NCI-H774 (cell line): ENCODE measurements around the gene CLDN10.
"Not testable (repeated sequence)": the region's sequence is repeated elsewhere in the genome, so short reads cannot be mapped to it uniquely, and the experiment has no call there.

Experiments
- DNase-seq: peaks from one replicate; lab custom pipeline; 2025; lab: John Stamatoyannopoulos, UW

The CLDN10 gene

DNA sequence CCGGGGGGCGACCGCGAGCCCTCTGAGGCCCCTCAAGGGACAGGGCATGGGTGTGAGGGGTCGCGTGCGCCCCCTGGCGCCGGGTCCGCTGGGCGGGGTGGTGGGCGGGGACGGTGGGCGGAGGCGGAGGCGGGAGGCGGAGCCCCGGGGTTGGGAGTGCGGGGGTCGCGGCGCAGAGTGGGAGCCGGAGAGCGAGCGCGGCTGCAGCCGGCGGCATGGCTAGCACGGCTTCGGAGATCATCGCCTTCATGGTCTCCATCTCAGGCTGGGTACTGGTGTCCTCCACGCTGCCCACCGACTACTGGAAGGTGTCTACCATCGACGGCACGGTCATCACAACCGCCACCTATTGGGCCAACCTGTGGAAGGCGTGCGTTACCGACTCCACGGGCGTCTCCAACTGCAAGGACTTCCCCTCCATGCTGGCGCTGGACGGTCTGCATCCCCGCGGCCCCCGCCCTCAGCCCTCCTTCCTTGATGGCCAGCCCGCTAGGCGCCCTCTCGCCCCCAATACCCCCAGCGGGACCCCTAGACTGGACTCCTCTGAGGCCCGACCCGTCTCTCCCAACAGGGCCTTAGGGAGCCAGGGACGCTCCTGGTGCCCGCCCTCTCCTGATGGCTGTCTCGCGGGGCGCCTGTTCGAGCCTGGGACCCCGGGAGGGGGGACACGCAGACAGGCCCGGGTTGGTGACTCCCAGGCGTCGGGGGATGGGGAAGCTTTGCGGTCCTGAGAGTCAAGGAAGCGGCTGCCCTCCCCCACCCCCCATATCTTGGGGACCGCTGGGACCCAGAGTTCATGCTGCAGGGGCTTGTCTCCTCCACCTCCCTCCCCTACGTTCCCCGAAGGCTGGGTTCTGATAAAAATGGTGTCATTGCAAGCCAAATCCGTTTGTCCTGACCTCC lies at the start of gene CLDN10:
CLDN10 (plus strand) TSS at position 182 of the 903 bp plus-strand sequence; CDS start at position 216, 34 bp downstream.
- DNase-seq: no peak

- no peak for DNase-seq
Observed at GRCh38 chr13:95503662-95504061, 48.9 kb upstream of the CLDN10 start.

- DNase-seq: no peak
Observed at GRCh38 chr13:95505265-95505664, 47.3 kb upstream of the CLDN10 start.

GRCh38 chr13:95505986-95506385 lies 46.5 kb upstream of the CLDN10 start:
- DNase-seq: no peak

GRCh38 chr13:95507991-95508390 lies 44.5 kb upstream of the CLDN10 start:
- no peak for DNase-seq

DNA sequence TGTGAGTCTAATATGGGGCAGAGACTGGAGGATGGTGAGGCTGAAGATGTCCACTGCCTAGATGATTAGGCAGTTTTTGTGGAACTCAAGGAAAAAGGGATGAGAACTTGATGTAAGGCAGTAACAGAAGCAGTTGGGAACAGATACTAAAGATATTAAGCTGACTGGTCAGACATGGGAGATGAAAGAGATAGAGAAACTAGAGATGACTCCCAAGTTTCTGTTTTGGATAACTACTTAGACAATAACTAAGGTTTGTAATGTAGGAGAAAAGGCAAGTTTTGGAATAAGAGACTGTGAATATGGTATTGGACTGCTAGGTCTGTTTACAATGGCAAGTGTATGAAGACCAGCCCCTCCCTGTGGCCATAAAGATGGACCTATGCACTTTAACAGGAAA lies 43.5 kb upstream of the CLDN10 start:
- DNase-seq: no peak

GRCh38 chr13:95509521-95510310 lies 42.8 kb upstream of the CLDN10 start:
- no peak for DNase-seq

DNA sequence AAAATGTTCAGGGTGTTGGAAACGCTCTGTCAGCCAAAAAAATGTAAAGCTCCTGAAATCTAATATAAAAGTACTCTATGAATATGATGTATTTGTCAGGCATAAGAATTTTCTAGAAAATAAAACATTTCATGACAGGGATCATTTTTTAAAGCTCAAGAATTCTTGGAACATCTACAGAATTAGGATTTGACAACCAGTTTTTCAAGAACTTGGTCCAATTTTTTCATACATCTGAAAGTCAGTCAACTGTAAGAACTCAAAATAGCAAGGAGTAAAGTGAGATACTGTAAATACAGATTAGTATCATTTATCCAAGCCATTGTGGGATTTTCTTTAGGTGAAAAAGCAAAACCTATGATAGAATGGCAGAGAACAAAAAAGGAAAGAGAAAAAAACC lies 41.6 kb upstream of the CLDN10 start:
- no peak for DNase-seq

GRCh38 chr13:95512424-95512823 lies 40.1 kb upstream of the CLDN10 start:
- DNase-seq: no peak

DNA sequence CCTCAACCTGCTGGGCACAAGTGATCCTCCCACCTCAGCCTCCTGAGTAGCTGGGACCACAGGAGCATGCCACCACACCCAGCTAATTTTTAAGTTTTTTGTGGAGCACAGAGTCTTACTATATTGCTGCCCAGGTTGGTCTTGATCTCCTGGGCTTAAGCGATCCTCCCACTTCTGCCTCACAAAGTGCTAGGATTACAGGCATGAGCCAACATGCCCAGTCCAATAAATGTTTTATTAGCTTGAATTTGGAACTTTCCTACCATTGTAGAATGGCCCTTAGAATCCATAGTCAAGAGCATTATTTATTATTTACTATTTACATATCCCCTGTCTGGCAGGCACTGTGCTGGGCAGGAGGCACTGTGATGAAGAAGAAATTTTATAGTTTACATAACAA lies 39.6 kb upstream of the CLDN10 start:
- DNase-seq: no peak

GRCh38 chr13:95515606-95516005 lies 36.9 kb upstream of the CLDN10 start:
- DNase-seq: not testable (repeated sequence)

DNA sequence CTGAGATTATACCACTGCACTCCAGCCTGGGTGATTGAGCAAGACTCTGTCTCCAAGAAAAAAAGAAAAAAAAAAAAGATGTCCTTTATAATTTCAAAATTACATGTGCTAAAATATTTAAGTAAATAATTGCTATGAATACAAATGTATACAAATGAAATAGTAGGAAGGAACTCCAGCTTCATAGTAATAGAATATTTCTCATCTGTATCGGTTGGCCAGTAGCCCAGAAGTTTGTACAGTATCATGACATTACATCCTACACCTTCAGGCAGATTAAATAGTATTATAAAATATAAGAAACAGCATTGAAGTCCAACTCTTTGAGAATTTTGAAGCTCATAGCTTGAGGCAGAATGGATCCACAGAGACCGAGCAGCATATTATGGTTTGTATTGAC lies 36.5 kb upstream of the CLDN10 start:
- no peak for DNase-seq

GRCh38 chr13:95516492-95516891 lies 36.0 kb upstream of the CLDN10 start:
- no peak for DNase-seq

DNA sequence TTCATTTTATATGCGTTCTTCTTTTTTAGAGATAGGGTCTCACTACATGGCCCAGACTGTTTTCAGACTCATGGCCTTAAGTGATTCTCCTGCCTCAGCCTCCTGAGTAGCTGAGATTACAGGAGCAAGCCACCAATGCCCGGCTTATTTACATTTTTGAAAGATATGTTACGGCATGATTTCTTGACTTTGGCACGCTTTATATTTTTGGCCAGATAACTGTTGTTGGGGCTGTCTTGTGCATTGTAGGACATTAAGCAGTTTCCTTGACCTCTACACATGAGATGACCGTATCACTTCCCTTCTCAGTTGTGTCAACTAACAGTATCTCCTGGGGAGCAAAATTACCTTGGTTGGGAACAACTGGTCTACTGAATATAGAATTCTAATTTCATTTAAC lies 28.9 kb upstream of the CLDN10 start:
- no peak for DNase-seq

GRCh38 chr13:95524264-95524901 lies 28.1 kb upstream of the CLDN10 start:
- no peak for DNase-seq

- no peak for DNase-seq
Observed at GRCh38 chr13:95527955-95528354, 24.6 kb upstream of the CLDN10 start.

GRCh38 chr13:95530178-95530577 lies 22.3 kb upstream of the CLDN10 start:
- no peak for DNase-seq

- no peak for DNase-seq
Observed at GRCh38 chr13:95533545-95534160, 18.9 kb upstream of the CLDN10 start.

- DNase-seq: no peak
Observed at GRCh38 chr13:95535243-95535642, 17.3 kb upstream of the CLDN10 start.

DNA sequence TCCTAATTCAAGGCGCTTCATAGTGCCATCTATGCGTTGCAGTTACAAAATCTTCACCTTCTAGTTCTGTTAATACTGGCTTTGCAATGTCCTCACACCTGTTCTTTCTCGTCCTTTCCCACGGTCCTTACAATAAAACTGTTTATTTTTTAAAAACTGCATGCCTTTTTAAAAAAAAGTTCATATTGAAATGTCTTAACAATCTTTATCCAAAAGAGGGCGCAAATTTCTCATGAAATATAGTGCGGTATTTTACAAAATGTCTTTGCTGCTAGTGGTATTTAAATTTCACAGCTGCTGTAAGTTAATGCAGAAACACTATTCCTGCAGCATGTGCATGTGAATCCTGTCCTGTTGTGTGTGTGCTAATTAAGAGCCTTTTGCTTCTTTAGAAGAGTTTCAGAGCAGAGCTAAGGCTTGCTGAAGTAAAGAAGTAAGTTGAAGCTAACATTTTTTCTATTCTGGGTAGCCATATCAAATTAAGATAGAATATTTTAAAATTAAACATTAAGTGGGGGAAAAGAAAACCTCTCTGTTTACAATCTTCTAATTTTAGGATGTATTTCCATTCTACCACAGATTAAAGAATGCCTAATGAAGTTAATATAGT lies 15.8 kb upstream of the CLDN10 start:
- DNase-seq: peak; percentile 9

DNA sequence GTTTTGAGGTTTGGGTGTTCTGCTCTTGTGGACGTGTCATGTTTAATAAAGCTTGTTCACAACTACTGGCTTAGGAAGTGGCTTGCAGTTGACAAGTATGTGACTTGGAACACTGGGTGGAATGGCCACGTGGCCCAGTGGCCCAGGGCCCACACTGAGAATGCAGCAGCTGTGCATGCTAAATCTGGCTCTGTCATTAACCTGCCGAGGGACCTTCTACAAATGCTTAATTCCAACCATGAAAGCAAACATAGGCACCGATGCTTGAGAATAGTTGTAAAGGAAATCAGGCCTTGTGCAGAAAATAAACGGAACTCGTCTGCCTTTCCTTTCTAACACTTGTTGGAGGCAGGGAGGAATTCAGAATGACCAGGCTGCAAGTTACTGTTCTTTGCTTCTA lies 11.6 kb upstream of the CLDN10 start:
- DNase-seq: no peak

DNA sequence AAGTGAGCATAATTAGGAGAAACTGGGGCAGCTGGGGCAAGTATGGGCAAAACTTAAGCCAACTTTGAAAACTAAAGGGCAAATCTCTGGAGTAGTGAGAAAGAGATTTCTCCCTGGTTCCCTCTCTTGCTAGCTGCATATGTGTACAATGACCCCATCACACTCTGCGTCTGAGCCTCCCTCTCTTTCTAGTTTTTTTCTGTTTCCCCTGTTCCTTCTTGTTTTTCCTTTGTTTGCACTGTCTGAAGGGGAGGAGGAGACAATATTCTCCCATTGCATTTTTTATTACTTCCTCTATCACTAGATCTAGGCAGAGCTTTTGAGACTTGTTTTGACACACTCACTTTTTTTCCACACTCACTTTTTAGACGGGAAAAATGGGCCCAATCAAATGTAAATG lies 11.2 kb upstream of the CLDN10 start:
- no peak for DNase-seq
